GM12878 (cell line): ENCODE measurements around the gene MGAT5. TPM values are rescaled to one million over a fixed set of nuclear protein-coding genes. Genes with fewer than 3 reads are reported as not detected.

Experiments
- ATAC-seq: fragments of 200-7000 bp; cut with Tn5 transposase; 3 replicates; pipeline ENCODE4 v1.9.1; 2020; ENCODE audit warnings: mild to moderate bottlenecking, moderate library complexity
- BruUV-seq: library from RNA; stranded (reverse); fragments of 400-500 nt; replicated peaks from 2 replicates; lab custom pipeline; 2021; lab: Mats Ljungman, UMichigan
- CTCF ChIA-PET: fragments of 300-600 bp; sonication (Branson Sonifier 250); formaldehyde crosslinking; extraction: SDS; loops from one replicate; lab custom pipeline; 2021; ENCODE audit warnings: inconsistent platforms; lab: Yijun Ruan, JAX
- POLR2A ChIA-PET: fragments of 350-600 bp; formaldehyde crosslinking; extraction: SDS; loops from one replicate; lab custom pipeline; 2021; ENCODE audit warnings: inconsistent platforms; lab: Charles Lee
- RAD21 ChIA-PET: fragments of 300-600 bp; sonication (Branson Sonifier 250); formaldehyde crosslinking; loops from one replicate; lab custom pipeline; 2023; ENCODE audit warnings: antibody characterized with exemption; ENCODE audit not compliant: unreplicated experiment; lab: Charles Lee
- SMC1A ChIA-PET: fragments of 300-600 bp; sonication (Branson Sonifier 250); formaldehyde crosslinking; loops from one replicate; lab custom pipeline; 2023; ENCODE audit not compliant: unreplicated experiment, uncharacterized antibody; lab: Charles Lee
- DNase-seq: peaks from one replicate; pipeline ENCODE4 v3.0.0-alpha.2; 2011; ENCODE audit warnings: low read depth, low spot score
- FAIRE-seq: peaks from 3 replicates; lab custom pipeline; 2011; peaks lifted over from hg19 to GRCh38; lab: Jason Lieb, UNC
- H2AFZ ChIP-seq: 2 replicates; pipeline ENCODE4 v1.6.0; 2011; ENCODE audit warnings: low read depth, low read length, control low read depth; ENCODE audit not compliant: control insufficient read depth
- H3K27ac ChIP-seq: 2 replicates; pipeline ENCODE4 v1.5.1; 2011; ENCODE audit warnings: control low read depth; ENCODE audit not compliant: control insufficient read depth, insufficient read depth
- H3K27me3 ChIP-seq, 2 experiments: replicated peaks in 1 of 2; 2 replicates each; pipeline versions ENCODE4 v1.6.0 to v1.6.1; 2011; ENCODE audit warnings: low read length in 1 of 2; ENCODE audit not compliant: control insufficient read depth in 2 of 2, insufficient read depth in 2 of 2
- H3K36me3 ChIP-seq, 2 experiments: 2 replicates each; pipeline ENCODE4 v1.5.1; 2011; ENCODE audit warnings: low read length in 1 of 2; ENCODE audit not compliant: control insufficient read depth in 2 of 2, insufficient read depth in 2 of 2
- H3K4me1 ChIP-seq: 2 replicates; pipeline ENCODE4 v1.6.1; 2011; ENCODE audit warnings: mild to moderate bottlenecking, low read length, moderate library complexity, mixed read lengths; ENCODE audit not compliant: control insufficient read depth, insufficient read depth
- H3K4me2 ChIP-seq: 2 replicates; pipeline ENCODE4 v1.6.0; 2011; ENCODE audit warnings: control low read depth; ENCODE audit not compliant: control insufficient read depth, insufficient read depth
- H3K4me3 ChIP-seq: fragments of 200-600 bp; sonication (generic); 2 replicates; pipeline ENCODE4 v1.5.1; 2016
- H3K79me2 ChIP-seq: 2 replicates; pipeline ENCODE4 v1.6.0; 2011; ENCODE audit warnings: low read length; ENCODE audit not compliant: control insufficient read depth, insufficient read depth
- H3K9ac ChIP-seq: 2 replicates; pipeline ENCODE4 v1.8.0; 2011; ENCODE audit warnings: low read length, control low read depth, mixed read lengths; ENCODE audit not compliant: control insufficient read depth, insufficient read depth
- H3K9me3 ChIP-seq: replicated peaks from 3 replicates; pipeline ENCODE4 v1.5.1; 2011; ENCODE audit warnings: mild to moderate bottlenecking, low read length; ENCODE audit not compliant: control insufficient read depth, insufficient read depth
- H4K20me1 ChIP-seq: 2 replicates; pipeline ENCODE4 v1.6.0; 2011; ENCODE audit not compliant: control insufficient read depth, insufficient read depth
- CBFB ChIP-seq: IDR thresholded peaks from 2 replicates; pipeline ENCODE4 v1.6.1; 2016; ENCODE audit warnings: antibody characterized with exemption, low read depth
- HDAC6 ChIP-seq: fragments of 200-600 bp; sonication (generic); IDR thresholded peaks from one replicate; pipeline ENCODE4 v1.8.0; 2017; ENCODE audit warnings: antibody characterized with exemption; ENCODE audit not compliant: unreplicated experiment
- IKZF2 ChIP-seq, 2 experiments: fragments of 450-650 bp; IDR thresholded peaks; 2 replicates each; pipeline ENCODE4 v1.6.1; 2017; ENCODE audit warnings: mild to moderate bottlenecking in 2 of 2, moderate library complexity in 2 of 2
- LARP7 ChIP-seq: fragments of 450-650 bp; IDR thresholded peaks from 2 replicates; pipeline ENCODE4 v1.6.1; 2017; ENCODE audit warnings: mild to moderate bottlenecking
- POLR2A ChIP-seq: IDR thresholded peaks from 2 replicates; pipeline ENCODE4 v1.6.1; 2011; ENCODE audit warnings: low read depth, mild to moderate bottlenecking, low read length
- POLR2AphosphoS5 ChIP-seq: IDR thresholded peaks from 2 replicates; pipeline ENCODE4 v1.6.1; 2011; ENCODE audit warnings: mild to moderate bottlenecking, low read length, inconsistent platforms
- SUZ12 ChIP-seq: fragments of 200-600 bp; sonication (generic); IDR thresholded peaks from one replicate; pipeline ENCODE4 v1.6.1; 2018; ENCODE audit warnings: antibody characterized with exemption, mild to moderate bottlenecking; ENCODE audit not compliant: unreplicated experiment
- WGBS: methylation state at CpG from one replicate; pipeline ENCODE4 v1.1.6; 2016; ENCODE audit warnings: low lambda C conversion rate; ENCODE audit not compliant: insufficient replicate concordance, insufficient coverage; ENCODE audit errors: missing lambda C conversion rate; 5-methylcytosine and 5-hydroxymethylcytosine counted together
- in situ Hi-C: fragments of 300-500 bp; cut with MboI; formaldehyde crosslinking; loops from 9 replicates; pipeline ENCODE4 v1.14.3; 2018; ENCODE audit warnings: mixed read lengths
- intact Hi-C: fragments of 100-400 bp; cut with micrococcal nuclease; formaldehyde crosslinking; loops from one replicate; pipeline ENCODE4 v1.14.2; 2022; ENCODE audit not compliant: unreplicated experiment
- polyA plus RNA-seq, 11 experiments: library from polyadenylated mRNA; depleted of rRNA in 4 of 11; unstranded in 6 of 11; stranded (reverse) in 5 of 11; fragments of >200 nt; fragmentation: Nextera tagmentation in 4 of 11; fragmentation: Illumina TruSeq in 1 of 11; extraction: Ambion mirVana in 4 of 11; extraction: Trizol in 1 of 11; gene quantifications; 1 replicate in 1 of 11; 2 replicates in 10 of 11; pipeline versions ENCODE4 v1.2.1 to v1.2.3, GENCODE V29; 2011 to 2016; ENCODE audit warnings: inconsistent platforms in 2 of 11, missing spikeins in 2 of 11, low read depth in 1 of 11
- total RNA-seq, 4 experiments: library from RNA; depleted of rRNA in 3 of 4; stranded (reverse); fragments of >200 nt in 3 of 4; fragmentation: Illumina TruSeq in 1 of 4; extraction: Trizol in 1 of 4; gene quantifications; 2 replicates each; pipeline versions ENCODE4 v1.2.1 to v1.2.3, GENCODE V29; 2013 to 2021
- TF ChIP-seq, protein P1 (sequence below): fragments of 450-650 bp; IDR thresholded peaks from 2 replicates; pipeline ENCODE4 v1.6.1; 2017; ENCODE audit warnings: low read depth, mild to moderate bottlenecking, moderate library complexity
- TF ChIP-seq, protein P2 (sequence below): fragments of 450-650 bp; conservative IDR thresholded peaks from 2 replicates; pipeline ENCODE4 v1.6.1; 2017; ENCODE audit warnings: mild to moderate bottlenecking, moderate library complexity
- TF ChIP-seq, protein P3 (sequence below): fragments of 450-650 bp; IDR thresholded peaks from 2 replicates; pipeline ENCODE4 v1.6.1; 2017; ENCODE audit warnings: mild to moderate bottlenecking

Gene MGAT5
- total and polyA plus RNA-seq, 10 of the 15 experiments (the other 5 are each of a cell fraction or from before 2014, with no cell fraction given): 4.9 to 104 (median 36.2) TPM

DNA sequence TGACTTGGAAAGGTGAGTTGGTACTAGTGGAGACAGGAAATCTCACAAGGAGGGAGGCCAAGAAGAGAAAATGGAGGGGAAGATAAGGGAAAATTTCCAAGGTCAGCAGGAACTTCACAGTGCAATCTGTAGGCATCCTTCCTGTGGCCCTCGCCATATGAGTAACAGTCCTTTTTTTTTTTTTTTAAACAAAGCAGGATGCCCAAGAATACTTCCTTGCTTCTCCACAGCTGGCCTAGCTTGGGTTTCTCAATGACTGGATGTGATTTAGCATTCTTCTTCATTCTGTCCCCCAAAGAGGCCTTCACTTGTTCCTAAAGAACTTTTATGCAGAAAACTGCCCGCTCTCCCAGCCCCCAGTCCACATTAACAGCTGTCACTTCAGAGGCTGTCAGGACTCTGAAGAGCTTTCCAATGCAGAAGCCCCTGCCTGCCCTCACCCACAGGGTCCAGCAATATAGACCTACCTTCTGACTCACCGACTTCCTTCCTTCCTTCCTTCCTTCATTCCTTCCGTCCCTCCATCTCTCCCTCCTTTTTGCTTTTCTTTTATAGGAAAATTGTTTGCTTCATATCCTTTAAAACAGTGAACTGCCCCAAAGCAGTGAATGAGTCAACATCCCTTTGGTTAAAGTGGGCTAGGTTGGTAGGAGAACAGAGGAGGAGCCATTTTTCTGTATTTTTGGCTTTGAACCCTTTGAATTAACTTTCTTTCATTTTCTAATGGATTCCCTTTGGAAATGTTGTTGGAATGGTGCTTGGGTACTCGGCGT is 172.0 kb downstream of the MGAT5 start:
- H3K36me3 ChIP-seq: peaks cover 9 to 59% of the 10 kb centered on the region in 2 experiments
- ChIA-PET RAD21 (no interaction called here), CTCF (no interaction called here), POLR2A (no interaction called here), SMC1A (no interaction called here)
- BruUV-seq: no TSS peak
- no peak overlapping the region for H3K9ac ChIP-seq
- H3K27ac ChIP-seq: no peak overlapping the region
- WGBS: 92% methylated on average over 6 of the region's 6 CpGs
- no peaks in the 10 kb centered on the region for H4K20me1 ChIP-seq
- in situ Hi-C loops: no loop called here
- H3K4me3 ChIP-seq: no peak overlapping the region
- H3K27me3 ChIP-seq: no peaks in the 10 kb centered on the region
- FAIRE-seq (no peak), DNase-seq (no peak), ATAC-seq (no peak)
- no peak for TF ChIP-seq POLR2AphosphoS5
- no peak for TF ChIP-seq CBFB
- TF ChIP-seq, protein P1, sequence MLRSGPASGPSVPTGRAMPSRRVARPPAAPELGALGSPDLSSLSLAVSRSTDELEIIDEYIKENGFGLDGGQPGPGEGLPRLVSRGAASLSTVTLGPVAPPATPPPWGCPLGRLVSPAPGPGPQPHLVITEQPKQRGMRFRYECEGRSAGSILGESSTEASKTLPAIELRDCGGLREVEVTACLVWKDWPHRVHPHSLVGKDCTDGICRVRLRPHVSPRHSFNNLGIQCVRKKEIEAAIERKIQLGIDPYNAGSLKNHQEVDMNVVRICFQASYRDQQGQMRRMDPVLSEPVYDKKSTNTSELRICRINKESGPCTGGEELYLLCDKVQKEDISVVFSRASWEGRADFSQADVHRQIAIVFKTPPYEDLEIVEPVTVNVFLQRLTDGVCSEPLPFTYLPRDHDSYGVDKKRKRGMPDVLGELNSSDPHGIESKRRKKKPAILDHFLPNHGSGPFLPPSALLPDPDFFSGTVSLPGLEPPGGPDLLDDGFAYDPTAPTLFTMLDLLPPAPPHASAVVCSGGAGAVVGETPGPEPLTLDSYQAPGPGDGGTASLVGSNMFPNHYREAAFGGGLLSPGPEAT: no peak
- TF ChIP-seq LARP7: no peak
- no peak for TF ChIP-seq IKZF2 (IDR thresholded peaks at IDR 0.05)
- TF ChIP-seq, protein P2, sequence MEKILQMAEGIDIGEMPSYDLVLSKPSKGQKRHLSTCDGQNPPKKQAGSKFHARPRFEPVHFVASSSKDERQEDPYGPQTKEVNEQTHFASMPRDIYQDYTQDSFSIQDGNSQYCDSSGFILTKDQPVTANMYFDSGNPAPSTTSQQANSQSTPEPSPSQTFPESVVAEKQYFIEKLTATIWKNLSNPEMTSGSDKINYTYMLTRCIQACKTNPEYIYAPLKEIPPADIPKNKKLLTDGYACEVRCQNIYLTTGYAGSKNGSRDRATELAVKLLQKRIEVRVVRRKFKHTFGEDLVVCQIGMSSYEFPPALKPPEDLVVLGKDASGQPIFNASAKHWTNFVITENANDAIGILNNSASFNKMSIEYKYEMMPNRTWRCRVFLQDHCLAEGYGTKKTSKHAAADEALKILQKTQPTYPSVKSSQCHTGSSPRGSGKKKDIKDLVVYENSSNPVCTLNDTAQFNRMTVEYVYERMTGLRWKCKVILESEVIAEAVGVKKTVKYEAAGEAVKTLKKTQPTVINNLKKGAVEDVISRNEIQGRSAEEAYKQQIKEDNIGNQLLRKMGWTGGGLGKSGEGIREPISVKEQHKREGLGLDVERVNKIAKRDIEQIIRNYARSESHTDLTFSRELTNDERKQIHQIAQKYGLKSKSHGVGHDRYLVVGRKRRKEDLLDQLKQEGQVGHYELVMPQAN: no peak
- TF ChIP-seq POLR2A: no peak
- TF ChIP-seq SUZ12: no peak
- TF ChIP-seq HDAC6: no peak
- TF ChIP-seq, protein P3, sequence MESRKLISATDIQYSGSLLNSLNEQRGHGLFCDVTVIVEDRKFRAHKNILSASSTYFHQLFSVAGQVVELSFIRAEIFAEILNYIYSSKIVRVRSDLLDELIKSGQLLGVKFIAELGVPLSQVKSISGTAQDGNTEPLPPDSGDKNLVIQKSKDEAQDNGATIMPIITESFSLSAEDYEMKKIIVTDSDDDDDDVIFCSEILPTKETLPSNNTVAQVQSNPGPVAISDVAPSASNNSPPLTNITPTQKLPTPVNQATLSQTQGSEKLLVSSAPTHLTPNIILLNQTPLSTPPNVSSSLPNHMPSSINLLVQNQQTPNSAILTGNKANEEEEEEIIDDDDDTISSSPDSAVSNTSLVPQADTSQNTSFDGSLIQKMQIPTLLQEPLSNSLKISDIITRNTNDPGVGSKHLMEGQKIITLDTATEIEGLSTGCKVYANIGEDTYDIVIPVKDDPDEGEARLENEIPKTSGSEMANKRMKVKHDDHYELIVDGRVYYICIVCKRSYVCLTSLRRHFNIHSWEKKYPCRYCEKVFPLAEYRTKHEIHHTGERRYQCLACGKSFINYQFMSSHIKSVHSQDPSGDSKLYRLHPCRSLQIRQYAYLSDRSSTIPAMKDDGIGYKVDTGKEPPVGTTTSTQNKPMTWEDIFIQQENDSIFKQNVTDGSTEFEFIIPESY: no peak
- H3K4me1 ChIP-seq: no peaks in the 10 kb centered on the region
- H3K9me3 ChIP-seq: no peaks in the 10 kb centered on the region
- H2AFZ ChIP-seq: no peak overlapping the region
- no peak overlapping the region for H3K4me2 ChIP-seq
- H3K79me2 ChIP-seq: no peaks in the 10 kb centered on the region
- intact Hi-C loops: no loop called here
